K562 (cell line): ENCODE data around the gene DUOX2. TPM values are rescaled to one million over a fixed set of nuclear protein-coding genes. Genes with fewer than 3 reads are reported as not detected.

Experiments used
- ATAC-seq: fragments of 200-7000 bp; cut with Tn5 transposase; 3 replicates; pipeline ENCODE4 v1.9.1; 2020; ENCODE audit warnings: moderate library complexity
- BruUV-seq: library from RNA; stranded (reverse); fragments of 400-500 nt; replicated peaks from 2 replicates; lab custom pipeline; 2021; lab: Mats Ljungman, UMichigan
- CTCF ChIA-PET: fragments of 300-600 bp; formaldehyde crosslinking; extraction: SDS; loops from one replicate; lab custom pipeline; 2021; ENCODE audit warnings: low intra/inter-chr PET ratio; lab: Yijun Ruan, JAX
- POLR2A ChIA-PET: fragments of 300-600, 350-650 bp; sonication (Branson Sonifier 250); formaldehyde crosslinking; extraction: SDS; loops from one replicate; lab custom pipeline; 2021; ENCODE audit warnings: antibody characterized with exemption, inconsistent platforms; lab: Yijun Ruan, JAX
- DNase-seq, 4 experiments: peaks; one replicate each; pipeline versions ENCODE4 v3.0.0 to v3.0.0-alpha.2; 2011 to 2018; ENCODE audit warnings: low spot score in 3 of 4, mixed read lengths in 3 of 4; ENCODE audit errors: extremely low read depth in 1 of 4
- FAIRE-seq: peaks from 2 replicates; lab custom pipeline; 2011; peaks lifted over from hg19 to GRCh38; lab: Jason Lieb, UNC
- H2AFZ ChIP-seq: 2 replicates; pipeline ENCODE4 v1.6.0; 2011; ENCODE audit warnings: low read depth, low read length, control low read depth, inconsistent platforms
- H3K27ac ChIP-seq: fragments of 200-600 bp; 3 replicates; pipeline ENCODE4 v1.8.0; 2011; ENCODE audit warnings: low read depth, mild to moderate bottlenecking, control low read depth, inconsistent platforms, low read length, moderate library complexity, mixed read lengths; ENCODE audit errors: extremely low read depth
- H3K27me3 ChIP-seq, 2 experiments: fragments of 300-600 bp in 1 of 2; 2 replicates in 1 of 2; 3 replicates in 1 of 2; pipeline versions ENCODE4 v1.6.0 to v1.8.0; 2011; ENCODE audit warnings: inconsistent platforms in 2 of 2, low read length in 2 of 2, mild to moderate bottlenecking in 1 of 2, mixed read lengths in 1 of 2, moderate library complexity in 1 of 2; ENCODE audit not compliant: control insufficient read depth in 2 of 2, insufficient read depth in 2 of 2
- H3K36me3 ChIP-seq: fragments of 300-600 bp; 3 replicates; pipeline ENCODE4 v1.8.0; 2011; ENCODE audit warnings: mild to moderate bottlenecking, low read length, inconsistent platforms; ENCODE audit not compliant: control insufficient read depth, insufficient read depth
- H3K4me1 ChIP-seq, 2 experiments: fragments of 200-600 bp in 1 of 2; replicated peaks in 1 of 2; 2 replicates in 1 of 2; 3 replicates in 1 of 2; pipeline versions ENCODE4 v1.5.1 to v1.8.0; 2011; ENCODE audit warnings: inconsistent platforms in 2 of 2, low read length in 2 of 2, mild to moderate bottlenecking in 1 of 2, mixed read lengths in 1 of 2, moderate library complexity in 1 of 2; ENCODE audit not compliant: control insufficient read depth in 2 of 2, insufficient read depth in 2 of 2
- H3K4me2 ChIP-seq: 2 replicates; pipeline ENCODE4 v1.6.1; 2011; ENCODE audit warnings: low read length, control low read depth, inconsistent platforms, mixed read lengths; ENCODE audit not compliant: insufficient read depth
- H3K4me3 ChIP-seq: fragments of 200-600 bp; sonication (generic), shearing (Covaris generic); 2 replicates; pipeline ENCODE4 v1.5.1; 2016; ENCODE audit warnings: control low read depth, inconsistent platforms
- H3K79me2 ChIP-seq: fragments of 200-600 bp; 3 replicates; pipeline ENCODE4 v1.8.0; 2011; ENCODE audit warnings: low read length, inconsistent platforms; ENCODE audit not compliant: control insufficient read depth, insufficient read depth
- H3K9ac ChIP-seq, 2 experiments: 2 replicates each; pipeline versions ENCODE4 v1.6.0 to v1.6.1; 2011; ENCODE audit warnings: low read depth in 2 of 2, low read length in 2 of 2, control low read depth in 1 of 2, inconsistent platforms in 1 of 2, mild to moderate bottlenecking in 1 of 2, mixed read lengths in 1 of 2; ENCODE audit not compliant: insufficient read depth in 1 of 2
- H3K9me1 ChIP-seq: one replicate; pipeline ENCODE4 v1.6.0; 2011; ENCODE audit warnings: inconsistent platforms, mild to moderate bottlenecking, low read length, moderate library complexity; ENCODE audit not compliant: control insufficient read depth, insufficient read depth
- H3K9me3 ChIP-seq: replicated peaks from 2 replicates; pipeline ENCODE4 v1.5.1; 2011; ENCODE audit warnings: low read depth, low read length, inconsistent platforms; ENCODE audit not compliant: control insufficient read depth, insufficient read depth
- H4K20me1 ChIP-seq: replicated peaks from 2 replicates; pipeline ENCODE4 v1.6.1; 2011; ENCODE audit warnings: low read length, inconsistent platforms, mixed read lengths; ENCODE audit not compliant: control insufficient read depth, insufficient read depth
- ZNF124 ChIP-seq: sonication (generic); formaldehyde crosslinking; IDR thresholded peaks from 2 replicates; pipeline ENCODE4 v1.8.1; 2022; ENCODE audit warnings: missing genetic modification reagents
- WGBS: fragments of 100-300 bp; shearing (Covaris generic); methylation state at CpG from one replicate; pipeline ENCODE4 v1.1.6; 2016; ENCODE audit warnings: low coverage, mixed read lengths; ENCODE audit not compliant: insufficient coverage; ENCODE audit errors: missing lambda C conversion rate; 5-methylcytosine and 5-hydroxymethylcytosine counted together
- in situ Hi-C: fragments of 300-500 bp; cut with MboI; formaldehyde crosslinking; loops from 4 replicates; pipeline ENCODE4 v1.15.0; 2018; ENCODE audit warnings: inconsistent platforms, mixed read lengths
- intact Hi-C: fragments of 100-400 bp; cut with micrococcal nuclease; formaldehyde crosslinking; loops from 2 replicates; pipeline ENCODE4 v1.14.2; 2022
- polyA plus RNA-seq, 8 experiments: library from polyadenylated mRNA; depleted of rRNA in 4 of 8; stranded (reverse) in 5 of 8; unstranded in 3 of 8; fragments of >200 nt; fragmentation: Nextera tagmentation in 2 of 8; fragmentation: Illumina TruSeq in 1 of 8; extraction: Ambion mirVana in 2 of 8; extraction: Trizol in 1 of 8; gene quantifications; 2 replicates each; pipeline versions ENCODE4 v1.2.1 to v1.2.3, GENCODE V29; 2011 to 2014; ENCODE audit warnings: inconsistent platforms in 1 of 8, missing spikeins in 1 of 8
- total RNA-seq, 7 experiments: library from RNA; depleted of rRNA in 6 of 7; stranded (reverse); fragments of >200 nt in 6 of 7; fragmentation: Illumina TruSeq in 2 of 7; extraction: Trizol in 2 of 7; gene quantifications; 2 replicates each; pipeline versions ENCODE4 v1.2.1 to v1.2.3, GENCODE V29; 2011 to 2021; ENCODE audit warnings: low replicate concordance in 1 of 7
- TF ChIP-seq, protein P1 (sequence below): fragments of 250-450 bp; sonication (Bioruptor Pico); IDR thresholded peaks from 2 replicates; pipeline ENCODE4 v1.5.0; 2021; ENCODE audit warnings: mild to moderate bottlenecking, borderline replicate concordance
- TF ChIP-seq, protein P2 (sequence below): fragments of 250-450 bp; sonication (Bioruptor Pico); IDR thresholded peaks from 2 replicates; pipeline ENCODE4 v1.6.1; 2021; ENCODE audit warnings: mild to moderate bottlenecking
- TF ChIP-seq, protein P3 (sequence below): sonication (generic); formaldehyde crosslinking; IDR thresholded peaks from 2 replicates; pipeline ENCODE4 v1.8.1; 2023; ENCODE audit warnings: mild to moderate bottlenecking, missing genetic modification reagents
- TF ChIP-seq, protein P4 (sequence below): fragments of 450-650 bp; IDR thresholded peaks from 2 replicates; pipeline ENCODE4 v1.7.0; 2016; ENCODE audit warnings: borderline replicate concordance

DUOX2 gene
- total and polyA plus RNA-seq, 9 of the 15 experiments (the other 6 are each of a cell fraction or from before 2014, with no cell fraction given) = 0.01 to 0.03 (median 0.02) TPM; not detected in 6

DNA sequence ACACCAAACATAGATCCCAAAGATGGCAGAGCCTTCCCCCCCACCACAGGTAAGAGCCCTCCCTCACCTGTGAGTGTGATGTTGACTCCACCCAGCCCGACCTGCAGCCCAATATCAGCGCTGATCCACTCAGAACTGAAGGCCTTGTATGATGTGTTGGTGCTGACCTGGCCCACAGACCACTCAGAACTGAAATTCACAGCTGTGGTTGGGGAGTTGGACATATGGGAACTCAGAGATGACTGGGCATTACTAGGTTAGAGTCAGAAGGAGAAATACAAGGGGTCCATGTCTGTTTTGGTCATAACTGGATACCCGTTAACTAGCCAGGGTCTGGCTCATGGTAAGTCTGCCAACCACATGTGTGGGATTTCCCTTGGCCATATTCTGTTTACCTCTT is 7.0 kb upstream of the DUOX2 start (continued):
- TF ChIP-seq, protein P1, sequence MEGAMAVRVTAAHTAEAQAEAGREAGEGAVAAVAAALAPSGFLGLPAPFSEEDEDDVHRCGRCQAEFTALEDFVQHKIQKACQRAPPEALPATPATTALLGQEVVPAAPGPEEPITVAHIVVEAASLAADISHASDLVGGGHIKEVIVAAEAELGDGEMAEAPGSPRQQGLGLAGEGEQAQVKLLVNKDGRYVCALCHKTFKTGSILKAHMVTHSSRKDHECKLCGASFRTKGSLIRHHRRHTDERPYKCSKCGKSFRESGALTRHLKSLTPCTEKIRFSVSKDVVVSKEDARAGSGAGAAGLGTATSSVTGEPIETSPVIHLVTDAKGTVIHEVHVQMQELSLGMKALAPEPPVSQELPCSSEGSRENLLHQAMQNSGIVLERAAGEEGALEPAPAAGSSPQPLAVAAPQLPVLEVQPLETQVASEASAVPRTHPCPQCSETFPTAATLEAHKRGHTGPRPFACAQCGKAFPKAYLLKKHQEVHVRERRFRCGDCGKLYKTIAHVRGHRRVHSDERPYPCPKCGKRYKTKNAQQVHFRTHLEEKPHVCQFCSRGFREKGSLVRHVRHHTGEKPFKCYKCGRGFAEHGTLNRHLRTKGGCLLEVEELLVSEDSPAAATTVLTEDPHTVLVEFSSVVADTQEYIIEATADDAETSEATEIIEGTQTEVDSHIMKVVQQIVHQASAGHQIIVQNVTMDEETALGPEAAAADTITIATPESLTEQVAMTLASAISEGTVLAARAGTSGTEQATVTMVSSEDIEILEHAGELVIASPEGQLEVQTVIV (CRISPR knock-in tag) = no peak
- TF ChIP-seq, protein P2, sequence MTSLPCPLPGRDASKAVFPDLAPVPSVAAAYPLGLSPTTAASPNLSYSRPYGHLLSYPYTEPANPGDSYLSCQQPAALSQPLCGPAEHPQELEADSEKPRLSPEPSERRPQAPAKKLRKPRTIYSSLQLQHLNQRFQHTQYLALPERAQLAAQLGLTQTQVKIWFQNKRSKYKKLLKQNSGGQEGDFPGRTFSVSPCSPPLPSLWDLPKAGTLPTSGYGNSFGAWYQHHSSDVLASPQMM (CRISPR knock-in tag) = no peak
- TF ChIP-seq ZNF124 (CRISPR knock-in tag) = no peak

DNA sequence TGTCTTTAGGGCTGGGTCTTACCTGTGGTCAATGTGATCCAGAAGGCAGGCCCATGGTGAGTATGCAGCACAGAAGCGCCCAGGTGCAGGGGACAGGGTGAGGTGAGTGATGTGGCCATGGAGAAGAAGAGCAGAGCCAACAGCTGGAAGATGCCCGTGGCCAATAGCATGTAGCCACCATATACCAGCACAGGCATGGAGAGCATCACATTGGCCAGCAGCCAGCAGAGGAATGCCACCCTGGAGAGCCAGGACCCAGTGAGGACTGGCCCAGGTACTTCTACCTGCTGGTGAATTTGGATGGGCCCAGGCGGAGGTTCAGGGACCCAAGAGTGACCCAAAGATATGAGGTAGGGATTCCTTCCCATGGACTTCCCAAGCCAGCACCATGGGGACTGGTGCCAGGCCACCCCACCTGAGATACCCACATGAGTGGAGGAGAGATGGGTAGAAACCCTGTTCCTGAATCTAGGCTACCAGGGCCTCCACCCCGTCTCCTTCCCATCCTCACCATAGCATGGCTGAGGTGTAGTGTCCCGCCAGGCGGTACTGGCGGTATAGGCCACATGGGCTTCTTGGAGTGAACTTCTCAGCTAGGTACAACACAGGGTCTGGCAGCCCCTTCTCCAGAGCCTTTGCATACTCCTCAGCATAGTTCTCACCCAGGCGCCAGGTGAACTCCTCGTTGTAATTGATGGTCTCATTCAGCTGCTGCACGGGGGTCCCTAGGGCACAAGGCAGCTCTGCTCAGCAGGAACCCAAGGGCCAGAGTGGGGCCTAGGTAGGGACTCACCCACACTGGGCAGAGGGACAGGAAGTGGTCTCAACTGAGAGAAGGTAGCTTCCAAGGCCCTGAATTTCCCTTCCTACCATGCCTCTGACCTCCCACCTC is 6.4 kb upstream of the DUOX2 start:
- CTCF ChIA-PET = no interaction called here
- FAIRE-seq = no peak
- peaks cover 7 to 32% of the 10 kb centered on the region in 2 experiments; a peak in 4 of 5 replicates for H3K27me3 ChIP-seq

More for the DNA sequence above, 6.4 kb upstream of the DUOX2 start:
- 33% methylated on average over 10 of the region's 10 CpGs for WGBS
- intact Hi-C loops = no loop called here
- no peak for DNase-seq
- no peaks in the 10 kb centered on the region for H3K79me2 ChIP-seq
- no peak for ATAC-seq
- no peaks in the 10 kb centered on the region for H3K36me3 ChIP-seq
- no peak overlapping the region for H2AFZ ChIP-seq
- no peak overlapping the region for H3K4me2 ChIP-seq
- TF ChIP-seq, protein P3, sequence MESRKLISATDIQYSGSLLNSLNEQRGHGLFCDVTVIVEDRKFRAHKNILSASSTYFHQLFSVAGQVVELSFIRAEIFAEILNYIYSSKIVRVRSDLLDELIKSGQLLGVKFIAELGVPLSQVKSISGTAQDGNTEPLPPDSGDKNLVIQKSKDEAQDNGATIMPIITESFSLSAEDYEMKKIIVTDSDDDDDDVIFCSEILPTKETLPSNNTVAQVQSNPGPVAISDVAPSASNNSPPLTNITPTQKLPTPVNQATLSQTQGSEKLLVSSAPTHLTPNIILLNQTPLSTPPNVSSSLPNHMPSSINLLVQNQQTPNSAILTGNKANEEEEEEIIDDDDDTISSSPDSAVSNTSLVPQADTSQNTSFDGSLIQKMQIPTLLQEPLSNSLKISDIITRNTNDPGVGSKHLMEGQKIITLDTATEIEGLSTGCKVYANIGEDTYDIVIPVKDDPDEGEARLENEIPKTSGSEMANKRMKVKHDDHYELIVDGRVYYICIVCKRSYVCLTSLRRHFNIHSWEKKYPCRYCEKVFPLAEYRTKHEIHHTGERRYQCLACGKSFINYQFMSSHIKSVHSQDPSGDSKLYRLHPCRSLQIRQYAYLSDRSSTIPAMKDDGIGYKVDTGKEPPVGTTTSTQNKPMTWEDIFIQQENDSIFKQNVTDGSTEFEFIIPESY (CRISPR knock-in tag) = peak; percentile 68
- TF ChIP-seq, protein P4, sequence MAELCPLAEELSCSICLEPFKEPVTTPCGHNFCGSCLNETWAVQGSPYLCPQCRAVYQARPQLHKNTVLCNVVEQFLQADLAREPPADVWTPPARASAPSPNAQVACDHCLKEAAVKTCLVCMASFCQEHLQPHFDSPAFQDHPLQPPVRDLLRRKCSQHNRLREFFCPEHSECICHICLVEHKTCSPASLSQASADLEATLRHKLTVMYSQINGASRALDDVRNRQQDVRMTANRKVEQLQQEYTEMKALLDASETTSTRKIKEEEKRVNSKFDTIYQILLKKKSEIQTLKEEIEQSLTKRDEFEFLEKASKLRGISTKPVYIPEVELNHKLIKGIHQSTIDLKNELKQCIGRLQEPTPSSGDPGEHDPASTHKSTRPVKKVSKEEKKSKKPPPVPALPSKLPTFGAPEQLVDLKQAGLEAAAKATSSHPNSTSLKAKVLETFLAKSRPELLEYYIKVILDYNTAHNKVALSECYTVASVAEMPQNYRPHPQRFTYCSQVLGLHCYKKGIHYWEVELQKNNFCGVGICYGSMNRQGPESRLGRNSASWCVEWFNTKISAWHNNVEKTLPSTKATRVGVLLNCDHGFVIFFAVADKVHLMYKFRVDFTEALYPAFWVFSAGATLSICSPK = no peak
- TF ChIP-seq, all 486 proteins: peak for 1
- in situ Hi-C loops = loop anchor here (25.0 kb wide), 1 partner anchor 158 kb away; the partner anchor contains the start of gene TERB2
- Histone ChIP-seq H3K27ac (no peak overlapping the region), H3K9ac (no peak overlapping the region), H4K20me1 (no peaks in the 10 kb centered on the region), H3K9me1 (no peaks in the 10 kb centered on the region), H3K4me1 (peaks cover 0 to 14% of the 10 kb centered on the region in 2 experiments; a peak in 3 of 5 replicates), H3K9me3 (no peaks in the 10 kb centered on the region), H3K4me3 (no peak overlapping the region)
- POLR2A ChIA-PET = interaction anchor here (0.6 to 1.0 kb wide), 2 partner anchors 10 to 51 kb away, joined by 3 to 7 read pairs; no protein-coding TSS in a partner anchor
- no TSS peak for BruUV-seq
